Femur (tissue), 1 donor: ENCODE measurements around the gene GAS2L1.

ENCODE experiments used
- DNase-seq: peaks from one replicate; pipeline ENCODE4 v3.0.0-alpha.2; 2017

The GAS2L1 gene

GRCh38 chr22:29328566-29329500 is 22.4 kb downstream of the GAS2L1 start:
- peak; percentile 74 for DNase-seq

GRCh38 chr22:29329581-29329980 is 23.1 kb downstream of the GAS2L1 start:
- no peak for DNase-seq

GRCh38 chr22:29330291-29330690 is 23.8 kb downstream of the GAS2L1 start:
- peak; percentile 18 for DNase-seq

GRCh38 chr22:29330753-29331152 is 24.3 kb downstream of the GAS2L1 start:
- peak; percentile 48 for DNase-seq

- peak; percentile 14 for DNase-seq
Observed at GRCh38 chr22:29331213-29331612, 24.8 kb downstream of the GAS2L1 start.

GRCh38 chr22:29331658-29332300 is 25.3 kb downstream of the GAS2L1 start:
- DNase-seq = peak; percentile 21

GRCh38 chr22:29332886-29333496 is 26.5 kb downstream of the GAS2L1 start:
- peak; percentile 14 for DNase-seq

- DNase-seq = peak; percentile 13
Observed at GRCh38 chr22:29334148-29334547, 27.7 kb downstream of the GAS2L1 start.

- DNase-seq = peak; percentile 22
Observed at GRCh38 chr22:29334696-29335344, 28.4 kb downstream of the GAS2L1 start.

- DNase-seq = no peak
Observed at GRCh38 chr22:29335656-29336055, 29.2 kb downstream of the GAS2L1 start.

GRCh38 chr22:29336751-29337490 is 30.5 kb downstream of the GAS2L1 start:
- no peak for DNase-seq

GRCh38 chr22:29337631-29338284 is 31.3 kb downstream of the GAS2L1 start:
- no peak for DNase-seq

GRCh38 chr22:29338398-29338797 is 31.9 kb downstream of the GAS2L1 start:
- no peak for DNase-seq

GRCh38 chr22:29339381-29340235 is 33.2 kb downstream of the GAS2L1 start:
- no peak for DNase-seq

- DNase-seq = no peak
Observed at GRCh38 chr22:29340566-29340965, 34.1 kb downstream of the GAS2L1 start.

GRCh38 chr22:29341056-29341848 is 34.8 kb downstream of the GAS2L1 start:
- DNase-seq = no peak

- no peak for DNase-seq
Observed at GRCh38 chr22:29341849-29342127, 35.3 kb downstream of the GAS2L1 start.

- DNase-seq = no peak
Observed at GRCh38 chr22:29342177-29342576, 35.7 kb downstream of the GAS2L1 start.

GRCh38 chr22:29342577-29343312 is 36.3 kb downstream of the GAS2L1 start:
- no peak for DNase-seq
